ENCODE data around the gene RAPGEF1.

Gene RAPGEF1

DNA sequence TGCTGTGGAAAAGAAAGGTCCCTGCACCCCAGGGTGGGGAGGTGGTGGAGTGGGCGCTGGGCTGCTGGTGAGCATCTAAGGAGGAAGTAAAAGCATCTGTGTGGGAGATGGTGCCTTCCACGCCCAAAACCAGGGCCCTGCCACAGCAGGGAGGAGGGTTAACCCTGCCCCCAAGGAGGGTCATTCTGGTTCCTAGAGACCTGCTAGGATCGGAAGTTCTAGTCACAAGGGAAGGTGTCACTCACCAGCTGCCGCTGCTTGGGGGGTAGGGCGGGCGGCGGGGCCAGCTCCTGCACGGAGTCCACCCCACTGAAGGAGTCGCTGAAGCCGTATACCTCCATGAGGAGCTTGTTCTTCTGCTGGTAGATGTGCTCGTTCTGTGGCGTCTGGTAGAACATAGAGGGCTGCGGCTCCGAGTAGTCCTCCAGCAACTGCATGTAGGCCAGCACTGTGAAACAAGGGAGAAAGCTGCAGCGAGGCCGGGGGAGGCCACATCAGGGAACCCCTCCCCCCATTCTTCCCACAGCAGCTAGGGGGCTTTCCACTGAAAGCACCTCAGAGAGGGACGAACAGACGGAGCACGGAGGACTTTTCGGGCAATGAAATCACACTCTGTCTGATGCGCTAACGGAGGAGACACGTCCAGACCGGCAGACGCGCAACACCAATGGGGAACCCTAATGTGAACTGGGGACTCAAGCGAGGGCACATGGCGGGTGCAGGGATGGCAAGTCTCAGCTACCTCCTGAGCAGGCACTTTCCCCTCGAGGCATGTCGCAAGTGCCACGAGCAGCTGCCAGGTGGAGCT, 118.1 kb downstream of the RAPGEF1 start:
- DNase-seq, result no peak

DNA sequence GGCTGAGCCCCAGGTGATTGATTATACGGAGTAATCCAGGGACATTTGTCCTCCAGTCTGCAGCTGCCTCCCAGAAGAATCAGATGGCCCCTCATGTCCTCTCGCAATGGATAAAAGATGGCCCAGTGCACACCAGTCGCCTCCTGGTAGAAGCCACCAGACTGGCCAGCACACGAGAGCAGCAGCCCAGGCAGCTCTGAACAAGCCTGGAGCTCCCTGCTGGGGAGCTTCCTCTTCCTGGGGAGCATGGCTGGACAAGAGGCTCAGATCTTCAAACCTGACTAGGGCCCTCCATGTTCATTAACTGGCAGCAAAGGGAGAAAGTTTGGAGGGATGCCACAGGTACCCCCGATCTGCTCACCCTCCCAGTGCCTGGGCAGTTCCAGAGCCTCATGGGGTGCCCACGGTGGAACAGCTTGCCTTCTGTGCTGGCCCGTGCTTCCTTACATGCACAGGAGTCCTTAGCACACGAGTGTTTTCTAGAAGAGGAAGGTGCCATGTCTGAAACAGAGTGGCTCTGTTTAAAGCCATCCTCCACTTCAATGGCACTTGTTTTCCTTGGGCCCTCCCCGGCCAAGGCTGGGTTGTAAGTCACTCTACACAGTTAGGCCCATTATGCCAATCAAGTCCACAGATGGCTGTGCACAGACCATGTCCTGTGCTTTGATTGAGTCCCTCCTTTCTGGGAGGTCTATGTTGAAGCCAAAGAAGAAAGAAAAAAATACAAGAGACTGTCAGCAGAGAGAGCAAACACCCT, 118.9 kb downstream of the RAPGEF1 start:
- no peak for DNase-seq

DNA sequence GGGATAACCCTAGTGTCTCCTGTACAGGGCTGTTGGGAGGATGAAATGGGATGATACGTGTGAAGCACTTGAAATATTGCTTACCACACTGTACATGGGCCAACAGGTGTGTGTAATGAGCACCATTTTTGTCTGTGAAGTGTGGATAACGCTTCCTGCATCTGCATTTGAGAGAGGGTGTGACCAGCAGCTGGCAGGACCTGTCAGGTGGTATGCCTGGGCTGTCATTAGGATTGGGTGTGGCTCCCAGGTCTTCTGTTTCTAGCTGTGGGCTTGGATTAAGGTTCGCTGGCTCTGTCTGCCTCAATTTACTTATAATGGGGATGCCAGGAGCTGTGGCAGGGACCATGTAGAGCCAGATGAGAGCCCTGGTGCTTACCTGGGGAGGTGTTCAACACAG, 120.2 kb downstream of the RAPGEF1 start:
- no peak for DNase-seq

DNA sequence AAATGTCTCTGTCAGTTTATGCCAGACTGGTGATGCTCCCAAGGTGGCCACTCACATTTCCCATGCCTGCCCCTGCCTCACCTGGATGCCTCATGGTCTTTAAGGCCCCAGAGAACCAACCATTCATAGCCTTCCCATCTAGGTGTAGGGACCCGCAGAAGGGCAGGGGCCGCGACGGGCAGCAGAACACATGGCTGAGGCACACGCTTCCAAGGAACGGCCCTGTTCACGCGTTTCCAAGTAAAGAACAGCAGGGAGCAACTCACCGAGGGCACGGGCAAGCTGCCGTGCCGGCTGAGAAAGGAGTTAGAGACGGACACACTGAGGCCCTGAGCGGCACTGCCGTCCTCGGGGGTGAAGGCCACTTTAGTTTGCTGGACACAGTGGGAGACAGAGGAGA, 121.1 kb downstream of the RAPGEF1 start:
- DNase-seq, result no peak

DNA sequence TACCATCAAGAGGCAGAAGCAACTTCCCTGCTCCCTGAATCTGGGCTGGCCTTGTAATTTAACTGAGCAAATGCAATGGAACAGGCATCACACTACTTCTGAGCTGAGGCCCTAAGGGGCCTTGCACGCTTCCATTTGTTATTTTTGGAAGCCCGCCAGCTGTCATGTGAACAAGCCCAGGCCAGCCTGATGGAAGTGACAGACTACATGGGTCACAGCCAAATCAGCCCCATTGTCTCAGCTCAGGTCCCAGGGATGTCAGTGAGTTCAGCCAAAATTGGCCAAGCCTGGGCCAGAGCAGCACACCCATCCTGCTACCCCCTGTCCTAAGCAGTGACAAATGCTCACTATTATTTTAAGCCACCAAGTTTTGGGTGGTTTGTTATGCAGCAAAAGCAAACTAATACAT, 121.8 kb downstream of the RAPGEF1 start:
- no peak for DNase-seq

DNA sequence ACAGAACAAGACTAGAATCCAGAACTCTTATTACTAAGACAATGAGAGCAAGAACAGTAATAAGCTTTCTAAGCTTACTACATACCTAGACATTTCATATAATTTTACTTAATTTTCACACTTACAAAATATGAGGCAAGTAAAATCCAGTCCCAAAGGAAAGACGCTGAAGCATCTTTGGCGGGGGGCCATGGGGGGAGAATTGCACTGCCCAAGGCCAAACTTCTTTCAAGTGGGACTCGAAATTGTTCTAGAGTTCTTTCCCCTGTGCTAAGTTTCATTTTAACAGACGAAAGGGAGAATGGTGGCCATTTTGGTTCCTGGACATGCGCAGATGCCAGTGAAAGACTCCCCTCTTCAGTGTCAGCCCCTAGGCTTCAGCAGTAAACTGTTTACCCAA, 122.3 kb downstream of the RAPGEF1 start:
- DNase-seq, result no peak

DNA sequence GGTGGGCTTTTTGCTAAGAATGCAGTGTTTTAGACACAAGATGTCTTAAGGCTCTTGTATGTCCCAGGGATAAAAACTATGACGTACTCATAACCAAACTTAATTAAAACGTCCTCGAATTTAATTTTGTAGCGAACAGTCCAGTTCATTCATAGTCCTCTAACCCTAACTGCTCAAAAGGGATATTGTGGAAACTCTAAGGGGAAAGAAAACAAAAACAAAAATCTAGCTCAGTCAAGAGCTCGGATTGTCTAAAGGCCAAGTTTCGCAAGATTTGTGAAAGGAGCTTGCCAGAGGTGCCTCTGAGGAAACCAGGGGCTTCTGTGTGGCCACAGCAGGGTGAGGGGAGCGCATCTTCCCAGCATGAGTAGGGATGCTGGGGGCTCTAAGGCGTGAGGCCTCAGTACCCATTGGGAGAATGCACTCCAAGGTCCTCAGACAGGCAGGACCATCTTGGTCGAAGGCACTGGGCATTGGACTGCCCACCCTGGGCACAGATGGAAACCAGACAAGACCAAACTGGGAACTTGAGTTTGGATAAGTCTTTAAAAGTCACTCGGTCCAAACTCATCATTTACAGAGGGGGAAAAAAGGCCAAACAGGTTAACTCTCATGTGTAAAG, 122.8 kb downstream of the RAPGEF1 start:
- no peak for DNase-seq

DNA sequence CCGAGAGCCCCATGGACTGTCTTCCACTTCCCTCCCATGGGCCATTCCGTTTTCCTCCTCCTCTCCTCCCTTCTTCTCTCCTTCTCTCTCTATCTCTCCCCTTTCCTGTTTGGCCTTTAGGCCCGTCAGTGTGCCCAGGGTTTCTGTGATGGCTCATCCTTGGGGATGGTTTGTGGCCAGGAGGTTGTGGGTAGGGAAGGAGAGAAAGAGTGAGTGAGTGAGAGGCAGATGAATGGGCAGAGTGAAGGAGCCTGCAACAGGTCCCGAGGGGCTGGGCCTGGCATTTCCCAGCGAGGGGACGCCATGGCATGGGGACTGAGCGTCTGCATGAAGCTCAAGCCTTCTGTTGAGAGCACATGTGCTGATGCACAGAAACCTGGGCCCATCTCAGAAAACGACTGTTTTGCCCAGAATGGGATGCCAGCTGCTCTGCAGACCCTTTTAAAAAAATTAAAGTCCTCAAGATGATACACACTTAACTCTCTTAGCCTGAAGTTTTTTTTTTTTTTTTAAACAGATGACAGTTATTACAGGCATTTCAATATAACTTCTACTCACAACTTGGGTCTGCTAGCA, 125.4 kb downstream of the RAPGEF1 start:
- DNase-seq, result no peak

DNA sequence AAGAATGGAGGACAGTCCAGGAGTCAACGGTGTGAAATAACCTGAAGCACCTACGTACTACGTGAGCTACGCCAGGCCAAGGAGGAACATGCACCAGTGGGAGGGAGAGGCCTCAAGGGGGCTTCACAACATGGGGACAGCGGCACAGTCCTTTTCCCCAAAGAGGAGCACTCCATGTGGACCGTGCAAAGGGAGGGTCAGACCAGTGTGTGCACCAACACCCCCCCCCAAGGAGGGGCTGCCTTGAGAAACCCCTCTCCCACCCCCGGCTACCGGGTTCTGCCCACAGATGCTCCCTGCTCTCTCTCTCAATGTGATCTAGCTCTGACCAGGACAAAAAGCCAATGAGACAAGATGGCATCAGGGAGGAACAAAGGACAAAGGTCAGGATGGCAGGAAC, 126.0 kb downstream of the RAPGEF1 start:
- DNase-seq, result no peak

DNA sequence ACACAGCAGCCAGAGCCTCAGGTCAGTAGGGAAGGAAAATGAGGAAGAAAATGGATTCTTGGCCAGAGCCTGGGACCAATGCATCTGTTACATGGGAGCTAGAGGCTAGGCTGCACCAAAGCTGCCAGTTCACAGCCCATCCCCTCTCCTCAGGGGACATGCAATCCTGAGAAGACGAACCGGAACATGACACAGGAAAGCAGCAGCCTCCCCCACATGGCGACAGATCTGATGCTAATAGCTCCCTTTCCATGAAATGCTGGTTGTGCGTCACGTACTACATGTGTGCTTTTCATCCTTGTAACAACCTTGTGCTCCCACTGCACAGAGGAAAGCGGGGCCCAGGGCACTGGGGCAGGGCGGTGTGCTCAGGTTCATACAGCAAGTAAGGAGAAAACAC, 127.0 kb downstream of the RAPGEF1 start:
- DNase-seq, result no peak

DNA sequence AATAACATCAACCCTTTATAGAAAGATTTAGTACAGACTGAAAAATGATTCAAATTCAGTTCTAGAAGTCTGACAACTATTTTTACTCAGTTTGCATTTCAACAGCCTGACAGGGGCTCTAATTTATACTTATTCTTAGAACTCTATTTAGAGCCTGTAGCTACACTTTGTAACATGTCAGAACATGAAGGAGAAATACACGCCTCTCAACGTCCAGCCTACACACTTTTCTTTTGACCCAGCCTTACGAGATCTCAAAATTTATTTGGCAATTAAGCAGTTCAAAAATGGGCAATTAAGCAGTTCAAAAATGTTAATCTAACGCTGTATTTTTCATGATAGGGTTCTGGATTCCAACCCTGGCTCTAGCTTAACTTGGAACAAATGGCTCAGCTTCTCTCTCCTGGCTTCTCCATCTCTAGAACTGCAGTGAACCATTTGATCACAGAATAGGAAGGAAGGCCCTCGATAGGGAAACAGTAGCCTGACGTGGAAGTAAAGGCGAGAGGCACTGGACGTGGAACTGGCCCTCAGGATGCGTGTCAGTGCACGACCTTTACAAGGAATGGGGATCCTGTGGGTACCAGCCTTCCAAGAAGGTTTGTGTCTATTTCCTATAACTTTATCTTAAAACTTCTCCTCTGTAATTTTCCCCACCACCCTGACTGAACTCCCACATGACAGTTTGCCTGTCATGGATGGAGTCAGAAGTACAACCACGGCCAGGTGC, 128.1 kb downstream of the RAPGEF1 start:
- no peak for DNase-seq

DNA sequence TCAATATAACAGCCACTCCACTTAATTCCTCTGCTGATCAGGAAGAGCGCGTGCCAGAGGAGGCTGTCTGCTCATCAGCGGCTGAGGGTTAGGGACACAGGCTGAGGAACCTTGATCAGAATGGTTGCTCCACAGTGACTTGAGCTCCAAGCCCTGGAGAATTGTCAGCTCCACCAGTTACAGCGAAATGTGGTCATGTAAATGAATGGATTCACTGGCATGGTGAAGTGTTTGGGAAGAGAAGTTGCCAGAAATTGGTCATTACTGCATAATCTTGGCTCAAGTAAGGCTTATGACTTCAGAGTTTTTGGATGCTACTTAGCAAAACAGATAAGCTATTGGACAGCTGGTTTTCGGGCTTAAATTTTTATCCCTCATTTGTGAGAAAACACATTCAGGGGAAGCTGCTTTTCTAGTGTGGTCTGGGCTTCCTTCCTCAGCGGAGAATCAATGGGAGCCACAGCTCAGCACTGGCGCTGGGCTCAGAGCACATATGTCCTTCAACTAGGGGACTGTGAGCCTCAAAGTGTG, 129.6 kb downstream of the RAPGEF1 start:
- no peak for DNase-seq

DNA sequence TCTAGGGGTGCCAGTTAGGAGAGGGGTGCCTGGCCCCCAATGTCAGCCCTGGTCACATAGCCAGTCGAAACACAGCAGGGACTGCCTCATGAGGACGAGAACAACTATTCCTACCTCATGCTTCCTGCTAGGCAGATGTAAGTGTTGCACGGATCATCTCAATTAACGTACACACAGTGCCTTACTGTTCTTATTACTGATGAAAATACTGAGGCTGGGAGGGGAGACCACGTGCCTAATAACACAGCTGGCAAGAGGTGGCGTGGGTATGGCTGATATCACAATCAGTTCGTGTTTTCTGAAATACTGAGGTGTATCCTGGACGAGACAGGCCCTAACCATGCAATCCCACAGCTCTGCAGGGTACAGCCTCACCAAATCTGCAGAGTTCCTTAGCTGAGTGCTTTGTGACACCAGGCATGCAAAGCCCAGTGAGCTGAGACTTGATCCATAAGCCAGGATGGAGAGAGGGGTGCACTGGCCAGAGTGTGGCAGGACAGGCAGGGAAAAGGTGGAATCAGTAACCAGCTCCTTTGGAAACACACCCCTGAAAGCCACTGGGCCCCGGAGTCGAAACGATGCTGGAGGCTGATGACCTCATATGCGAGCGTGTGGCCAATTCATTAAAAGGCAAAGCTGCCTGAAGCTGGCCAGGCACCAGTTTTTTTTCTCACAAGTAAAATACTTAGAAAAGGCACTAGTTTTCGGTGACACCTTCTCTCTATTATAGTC, 130.6 kb downstream of the RAPGEF1 start:
- no peak for DNase-seq

DNA sequence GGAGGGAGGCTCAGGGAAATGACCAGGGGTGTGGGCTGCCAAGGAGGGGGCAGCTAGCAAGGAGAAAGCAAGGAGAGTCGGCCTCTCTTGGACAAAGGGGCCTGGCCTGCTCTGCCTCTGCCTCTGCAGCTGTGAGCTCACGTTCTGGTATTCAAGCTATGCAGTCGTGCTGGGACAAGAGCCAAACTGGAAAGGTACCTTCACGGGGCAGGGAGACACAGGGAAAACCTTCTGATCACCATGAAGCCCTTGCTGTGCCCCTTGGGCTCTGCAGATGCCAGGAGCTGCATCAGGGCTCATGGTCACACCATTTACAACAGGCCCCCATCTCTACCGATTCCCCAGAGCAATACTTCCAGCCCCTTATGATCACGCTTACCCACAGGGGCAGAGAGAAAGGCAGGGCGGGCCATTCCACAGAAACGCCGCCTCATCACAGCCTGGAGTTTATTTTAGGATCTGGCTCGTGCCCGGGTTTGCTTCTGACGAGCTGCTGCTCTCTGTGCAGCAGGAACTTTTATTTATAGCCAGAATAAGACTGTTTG, 131.3 kb downstream of the RAPGEF1 start:
- no peak for DNase-seq

DNA sequence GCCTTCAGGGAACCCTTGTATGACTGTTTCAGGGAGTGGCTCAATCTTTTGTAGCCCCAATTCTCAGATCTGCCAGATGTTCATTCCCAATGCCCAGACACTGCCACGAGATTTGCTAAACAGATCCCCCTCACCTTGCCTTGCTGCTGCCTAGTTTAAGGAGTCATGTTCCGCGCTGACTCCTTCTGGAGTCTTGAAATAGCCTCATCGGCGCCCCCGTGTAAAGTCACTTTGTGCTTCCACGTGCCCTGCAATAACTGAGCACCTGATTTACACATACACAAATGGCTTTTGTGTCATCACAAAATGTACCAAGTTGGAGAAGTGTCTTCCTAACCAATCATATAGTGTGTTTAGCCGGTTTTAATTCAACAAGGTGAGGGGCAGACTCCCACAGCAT, 132.3 kb downstream of the RAPGEF1 start:
- DNase-seq, result no peak

DNA sequence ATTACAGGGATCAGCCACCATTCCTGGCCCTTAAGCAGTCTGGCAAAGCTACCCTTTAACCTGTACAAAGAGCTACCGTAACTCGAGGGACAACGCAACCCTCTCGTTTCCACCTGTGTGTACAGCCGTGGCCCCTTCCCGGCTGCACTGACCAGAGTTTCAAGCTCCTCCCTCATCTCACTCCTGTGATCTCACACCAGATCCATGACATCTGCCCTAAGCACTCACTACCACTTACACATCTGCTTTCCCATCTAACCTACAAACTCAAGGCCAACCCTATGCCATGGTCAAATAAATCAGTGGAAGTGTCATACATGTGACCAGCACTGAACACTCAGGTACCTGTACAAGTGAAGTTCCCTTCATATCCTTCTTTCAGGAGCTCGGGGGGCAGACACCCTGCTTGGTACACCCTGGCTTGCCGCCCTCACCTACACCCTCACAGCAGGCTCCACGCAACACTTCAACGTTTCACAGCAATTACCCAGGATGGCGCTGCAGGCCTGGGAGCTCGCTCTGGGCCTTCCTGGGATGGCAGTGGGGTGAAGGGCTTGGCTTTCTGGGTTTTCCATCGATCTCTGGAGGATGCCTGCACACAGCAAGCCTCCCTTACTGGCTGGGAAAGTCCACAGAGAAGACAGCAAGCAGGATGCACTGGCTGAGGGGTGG, 132.8 kb downstream of the RAPGEF1 start:
- no peak for DNase-seq

DNA sequence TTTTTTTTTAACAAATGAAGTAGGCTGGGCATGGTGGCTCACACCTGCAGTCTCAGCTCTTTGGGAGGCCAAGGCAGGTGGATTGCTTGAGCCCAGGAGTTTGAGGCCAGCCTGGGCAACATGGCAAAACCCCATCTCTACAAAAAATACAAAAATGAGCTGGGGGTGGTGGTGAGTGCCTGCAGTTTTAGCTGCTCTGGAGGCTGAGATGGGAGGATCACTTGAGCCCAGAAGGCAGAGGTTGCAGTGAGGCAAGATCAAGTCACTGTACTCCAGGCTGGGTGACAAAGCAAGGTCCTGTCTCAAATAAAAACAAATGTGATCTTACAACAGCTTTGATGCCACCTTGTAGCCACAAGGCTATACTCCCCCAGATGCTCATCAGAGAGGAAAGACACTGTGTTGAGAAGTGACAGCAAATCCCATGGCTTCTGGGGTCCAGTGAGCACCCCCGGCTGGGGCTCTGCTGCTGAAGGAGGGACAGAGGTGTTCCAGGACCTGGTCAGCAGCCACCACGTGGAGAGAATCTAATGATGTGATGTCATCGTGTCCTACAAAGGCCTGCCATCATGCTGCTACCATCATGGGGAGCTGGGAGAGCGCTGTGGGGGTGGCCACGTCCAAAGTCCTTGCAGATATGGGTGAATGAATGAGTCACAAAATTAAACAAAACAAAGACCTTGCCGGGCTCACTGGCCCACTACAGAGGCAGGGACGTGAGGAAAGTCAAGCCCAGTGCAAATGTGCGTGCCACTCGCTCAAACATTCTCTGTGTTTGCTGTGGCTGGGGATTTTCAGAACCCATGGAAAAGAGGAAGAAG, 133.9 kb downstream of the RAPGEF1 start:
- no peak for DNase-seq

DNA sequence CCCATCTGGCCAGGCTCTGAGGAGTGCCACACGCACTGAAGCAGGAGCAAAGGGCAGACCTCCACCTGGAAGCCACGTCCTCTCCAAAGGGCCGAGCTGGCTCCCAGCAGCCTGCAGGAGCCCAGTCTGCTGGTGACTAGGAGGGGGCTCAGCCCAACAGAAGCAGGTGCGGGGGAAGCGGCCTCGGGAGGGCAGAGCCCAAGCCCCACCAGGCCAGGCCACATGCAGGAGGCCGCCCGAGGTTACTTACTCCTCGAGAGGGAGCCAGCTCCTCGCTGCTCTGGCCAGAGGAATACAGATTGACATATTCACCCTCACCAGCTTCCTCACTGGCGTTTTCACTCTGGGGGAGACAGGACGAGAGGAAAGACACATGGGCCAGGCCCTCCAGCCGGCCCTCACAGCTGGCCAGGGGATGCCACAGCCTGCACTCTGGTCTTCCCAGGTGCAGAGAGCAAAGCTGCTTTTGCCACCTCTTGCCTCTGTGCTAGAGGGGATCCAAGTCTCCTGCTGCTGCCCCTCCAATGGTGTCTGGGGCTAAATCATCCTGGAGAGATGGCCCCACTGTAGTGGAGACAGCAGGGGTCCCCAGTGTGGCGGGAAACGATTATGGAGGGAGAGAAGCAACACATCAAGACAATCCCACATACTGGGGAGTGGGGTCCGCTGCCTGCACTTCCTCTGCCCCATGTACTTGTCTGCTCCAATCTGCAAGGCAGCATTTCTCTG, 136.0 kb downstream of the RAPGEF1 start:
- DNase-seq, result no peak

DNA sequence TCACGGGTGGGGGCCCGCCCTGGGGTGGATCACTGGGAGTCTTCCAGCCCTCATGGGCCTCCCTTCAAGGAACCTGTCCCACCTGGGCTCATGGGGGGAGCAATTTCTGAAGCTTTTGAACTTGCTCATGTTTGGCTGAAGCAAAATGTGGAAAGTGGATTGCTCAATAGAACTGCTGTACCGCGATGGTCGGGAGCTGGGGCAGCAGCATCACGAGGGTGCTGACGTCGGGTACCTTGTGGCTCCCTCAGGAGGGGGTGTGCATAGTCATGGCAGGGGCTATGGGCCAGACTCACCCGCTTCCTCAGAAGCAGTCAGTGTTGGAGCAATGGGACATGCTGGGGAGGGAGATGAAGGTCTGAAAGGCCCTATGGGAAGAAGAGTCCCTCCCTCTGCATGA, 136.7 kb downstream of the RAPGEF1 start:
- DNase-seq, result no peak
